SK-N-SH (cell line): ENCODE results near the gene COX18. TPM values are rescaled to one million over a fixed set of nuclear protein-coding genes. Genes with fewer than 3 reads are reported as not detected.

Experiments
- CTCF ChIA-PET: fragments of 300-600, 350-600 bp; formaldehyde crosslinking; extraction: SDS; loops from one replicate; lab custom pipeline; 2021; lab: Yijun Ruan, JAX
- POLR2A ChIA-PET: fragments of 350-600 bp; sonication (Branson Sonifier 250); formaldehyde crosslinking; extraction: SDS; loops from one replicate; lab custom pipeline; 2020; ENCODE audit warnings: antibody characterized with exemption, inconsistent platforms; lab: Yijun Ruan, JAX
- DNase-seq: peaks from one replicate; pipeline ENCODE4 v3.0.0; 2012
- H2AFZ ChIP-seq: fragments of 200-600 bp; sonication (generic); 2 replicates; pipeline ENCODE4 v1.8.1; 2016; ENCODE audit warnings: antibody characterized with exemption, mild to moderate bottlenecking, low read depth
- H3F3A ChIP-seq: fragments of 200-600 bp; sonication (generic); replicated peaks from 2 replicates; pipeline ENCODE3; 2016; ENCODE audit warnings: antibody characterized with exemption, mild to moderate bottlenecking; ENCODE audit not compliant: insufficient read depth
- H3K27ac ChIP-seq, 2 experiments: fragments of 200-500 bp in 1 of 2; fragments of 200-600 bp in 1 of 2; sonication (Bioruptor generic) in 1 of 2; sonication (generic), shearing (Covaris generic) in 1 of 2; 2 replicates each; pipeline versions ENCODE4 v1.5.1 to v1.6.1; 2014 to 2016; ENCODE audit warnings: low read depth in 2 of 2, inconsistent platforms in 1 of 2, low read length in 1 of 2, mild to moderate bottlenecking in 1 of 2, mixed read lengths in 1 of 2
- H3K27me3 ChIP-seq: fragments of 200-600 bp; sonication (generic), shearing (Covaris generic); 2 replicates; pipeline ENCODE4 v1.6.1; 2016; ENCODE audit warnings: mixed run types; ENCODE audit not compliant: insufficient read depth
- H3K36me3 ChIP-seq, 2 experiments: fragments of 200-500 bp in 1 of 2; fragments of 200-600 bp in 1 of 2; sonication (Bioruptor generic) in 1 of 2; sonication (generic) in 1 of 2; replicated peaks in 1 of 2; 2 replicates each; pipeline versions ENCODE3 to v1.5.1; 2014 to 2016; ENCODE audit warnings: low read length in 1 of 2, mild to moderate bottlenecking in 1 of 2; ENCODE audit not compliant: insufficient read depth in 2 of 2, control insufficient read depth in 1 of 2
- H3K4me1 ChIP-seq, 2 experiments: fragments of 200-500 bp in 1 of 2; fragments of 200-600 bp in 1 of 2; sonication (Bioruptor generic) in 1 of 2; sonication (generic), shearing (Covaris generic) in 1 of 2; 2 replicates each; pipeline versions ENCODE4 v1.5.1 to v1.6.1; 2014 to 2016; ENCODE audit warnings: low read depth in 1 of 2, low read length in 1 of 2, mixed run types in 1 of 2; ENCODE audit not compliant: insufficient read depth in 2 of 2, control insufficient read depth in 1 of 2
- H3K4me2 ChIP-seq: fragments of 200-600 bp; sonication (generic), shearing (Covaris generic); 2 replicates; pipeline ENCODE4 v1.6.1; 2017; ENCODE audit warnings: mixed run types
- H3K4me3 ChIP-seq, 2 experiments: fragments of 200-500 bp in 1 of 2; fragments of 200-600 bp in 1 of 2; sonication (Bioruptor generic) in 1 of 2; sonication (generic), shearing (Covaris generic) in 1 of 2; 2 replicates each; pipeline versions ENCODE4 v1.5.1 to v1.8.1; 2014 to 2016; ENCODE audit warnings: low read depth in 2 of 2, inconsistent platforms in 1 of 2, low read length in 1 of 2, mild to moderate bottlenecking in 1 of 2, mixed read lengths in 1 of 2, moderate library complexity in 1 of 2
- H3K79me2 ChIP-seq: fragments of 200-600 bp; sonication (generic); 2 replicates; pipeline ENCODE4 v1.8.1; 2017; ENCODE audit warnings: mild to moderate bottlenecking; ENCODE audit not compliant: insufficient read depth
- H3K9ac ChIP-seq: fragments of 200-600 bp; sonication (generic); 2 replicates; pipeline ENCODE4 v1.6.1; 2017; ENCODE audit warnings: mixed run types
- H3K9me2 ChIP-seq: fragments of 200-600 bp; sonication (generic); 2 replicates; pipeline ENCODE4 v1.6.1; 2017; ENCODE audit warnings: mixed run types
- H3K9me3 ChIP-seq: fragments of 200-600 bp; sonication (generic); 2 replicates; pipeline ENCODE4 v1.6.1; 2017; ENCODE audit warnings: mixed run types, mild to moderate bottlenecking, moderate library complexity
- H4K20me1 ChIP-seq: fragments of 200-600 bp; sonication (generic); 2 replicates; pipeline ENCODE4 v1.6.1; 2017; ENCODE audit warnings: mild to moderate bottlenecking, mixed run types; ENCODE audit not compliant: insufficient read depth
- CHD2 ChIP-seq: fragments of 150-350 bp; IDR thresholded peaks from 2 replicates; pipeline ENCODE4 v1.6.1; 2018; ENCODE audit warnings: low read length; ENCODE audit not compliant: partially characterized antibody
- EP300 ChIP-seq, 2 experiments: IDR thresholded peaks; 2 replicates each; pipeline versions ENCODE4 v1.4.0 to v1.6.1; 2012; ENCODE audit warnings: borderline replicate concordance in 1 of 2, low read depth in 1 of 2, low read length in 1 of 2
- FOXJ3 ChIP-seq: sonication (generic); formaldehyde crosslinking; IDR thresholded peaks from 2 replicates; pipeline ENCODE4 v1.5.1; 2020; ENCODE audit warnings: mild to moderate bottlenecking, missing genetic modification reagents
- FOXM1 ChIP-seq: IDR thresholded peaks from 2 replicates; pipeline ENCODE4 v1.4.0; 2012; ENCODE audit warnings: low read depth, mild to moderate bottlenecking
- JUND ChIP-seq: IDR thresholded peaks from 2 replicates; pipeline ENCODE4 v1.4.0; 2012
- MAX ChIP-seq: IDR thresholded peaks from 2 replicates; pipeline ENCODE4 v1.4.0; 2012; ENCODE audit warnings: low read depth
- MXI1 ChIP-seq: IDR thresholded peaks from 2 replicates; pipeline ENCODE4 v1.6.1; 2012; ENCODE audit warnings: mild to moderate bottlenecking, low read depth, low read length, improper control_type of control experiment
- NRF1 ChIP-seq: IDR thresholded peaks from 2 replicates; pipeline ENCODE4 v1.6.1; 2012; ENCODE audit warnings: low read depth, mild to moderate bottlenecking, low read length
- PBX3 ChIP-seq: IDR thresholded peaks from 2 replicates; pipeline ENCODE4; 2012
- POLR2AphosphoS5 ChIP-seq: IDR thresholded peaks from 2 replicates; pipeline ENCODE4 v1.6.1; 2012; ENCODE audit warnings: low read depth, low read length
- RXRA ChIP-seq: IDR thresholded peaks from 2 replicates; pipeline ENCODE4 v1.4.0; 2012; ENCODE audit warnings: low read depth, mild to moderate bottlenecking, borderline replicate concordance
- SIN3A ChIP-seq: IDR thresholded peaks from 2 replicates; pipeline ENCODE4 v1.6.1; 2012; ENCODE audit warnings: low read depth, mild to moderate bottlenecking, low read length, moderate library complexity, borderline replicate concordance
- TAF1 ChIP-seq: IDR thresholded peaks from 2 replicates; pipeline ENCODE4 v1.6.1; 2012; ENCODE audit warnings: low read depth, mild to moderate bottlenecking, low read length, moderate library complexity, borderline replicate concordance
- TEAD4 ChIP-seq: IDR thresholded peaks from 2 replicates; pipeline ENCODE4 v1.4.0; 2012; ENCODE audit warnings: mild to moderate bottlenecking, borderline replicate concordance; ENCODE audit not compliant: insufficient read depth
- USF2 ChIP-seq: fragments of 150-350 bp; IDR thresholded peaks from 2 replicates; pipeline ENCODE4 v1.6.1; 2017; ENCODE audit warnings: antibody characterized with exemption, low read length, low read depth, borderline replicate concordance
- YY1 ChIP-seq: IDR thresholded peaks from 2 replicates; pipeline ENCODE4 v1.4.0; 2012; ENCODE audit warnings: low read depth, mild to moderate bottlenecking
- WGBS: methylation state at CpG from one replicate; pipeline ENCODE4 v1.1.6; 2017; ENCODE audit warnings: low lambda C conversion rate; 5-methylcytosine and 5-hydroxymethylcytosine counted together
- polyA plus RNA-seq, 3 experiments: library from polyadenylated mRNA; depleted of rRNA; stranded (reverse); fragments of >200 nt; gene quantifications; 2 replicates each; pipeline ENCODE4 v1.2.3, GENCODE V29; 2012
- TF ChIP-seq, protein P1 (sequence below): IDR thresholded peaks from 2 replicates; pipeline ENCODE4 v1.4.0; 2012; ENCODE audit warnings: low read depth, borderline replicate concordance

Gene COX18
- polyA plus RNA-seq, 1 of the 3 experiments (the other 2 are of a cell fraction) = 7.7 TPM

DNA sequence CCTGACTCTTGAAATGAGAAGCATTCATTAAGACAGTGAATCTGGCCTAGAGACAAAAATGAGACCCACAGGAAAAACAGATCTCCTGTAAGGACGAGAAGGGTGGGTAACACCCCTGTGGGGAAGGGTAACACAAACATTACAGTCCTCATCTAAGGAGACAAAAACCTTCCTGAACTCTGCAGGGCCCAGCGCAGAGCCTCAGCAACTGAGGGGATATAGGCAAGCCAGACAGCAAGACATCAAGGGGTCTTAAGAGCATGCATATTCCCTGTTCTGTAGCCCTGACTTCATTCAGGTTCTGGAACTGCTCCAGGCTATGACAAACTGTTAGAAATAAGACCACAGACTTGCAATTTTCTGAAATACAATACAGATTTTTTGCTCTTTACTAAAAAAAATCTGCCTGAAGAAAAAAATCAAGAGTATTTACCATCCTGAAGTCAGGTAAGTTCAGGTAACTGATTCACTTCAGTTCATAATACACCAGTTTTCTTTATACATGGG lies 15.5 kb downstream of the COX18 start:
- Histone ChIP-seq H3K9me3 (no peaks in the 10 kb centered on the region), H3K4me3 (no peak overlapping the region), H4K20me1 (no peaks in the 10 kb centered on the region), H3K4me2 (no peak overlapping the region), H3K4me1 (no peaks in the 10 kb centered on the region), H3K9me2 (no peaks in the 10 kb centered on the region), H3K79me2 (no peaks in the 10 kb centered on the region), H2AFZ (no peak overlapping the region), H3F3A (peaks cover 5% of the 10 kb centered on the region), H3K27ac (no peak overlapping the region), H3K9ac (no peak overlapping the region), H3K36me3 (peaks cover 34 to 43% of the 10 kb centered on the region in 2 experiments), H3K27me3 (no peaks in the 10 kb centered on the region)
- no peak for TF ChIP-seq CHD2
- no peak for TF ChIP-seq RXRA
- TF ChIP-seq FOXJ3 (CRISPR knock-in tag) = no peak
- TF ChIP-seq JUND = no peak
- no peak for TF ChIP-seq POLR2AphosphoS5
- TF ChIP-seq, protein P1, sequence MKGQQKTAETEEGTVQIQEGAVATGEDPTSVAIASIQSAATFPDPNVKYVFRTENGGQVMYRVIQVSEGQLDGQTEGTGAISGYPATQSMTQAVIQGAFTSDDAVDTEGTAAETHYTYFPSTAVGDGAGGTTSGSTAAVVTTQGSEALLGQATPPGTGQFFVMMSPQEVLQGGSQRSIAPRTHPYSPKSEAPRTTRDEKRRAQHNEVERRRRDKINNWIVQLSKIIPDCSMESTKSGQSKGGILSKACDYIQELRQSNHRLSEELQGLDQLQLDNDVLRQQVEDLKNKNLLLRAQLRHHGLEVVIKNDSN = no peak
- TF ChIP-seq NRF1 = no peak
- TF ChIP-seq YY1 = no peak
- TF ChIP-seq SIN3A = no peak
- TF ChIP-seq FOXM1 = no peak
- no peak for TF ChIP-seq MXI1
- POLR2A ChIA-PET = no interaction called here
- 84% methylated on average over 2 of the region's 2 CpGs for WGBS
- DNase-seq = no peak
- CTCF ChIA-PET = interaction anchor here (0.6 kb wide), 1 partner anchor 1238 kb away, joined by 3 read pairs; no protein-coding TSS in a partner anchor

DNA sequence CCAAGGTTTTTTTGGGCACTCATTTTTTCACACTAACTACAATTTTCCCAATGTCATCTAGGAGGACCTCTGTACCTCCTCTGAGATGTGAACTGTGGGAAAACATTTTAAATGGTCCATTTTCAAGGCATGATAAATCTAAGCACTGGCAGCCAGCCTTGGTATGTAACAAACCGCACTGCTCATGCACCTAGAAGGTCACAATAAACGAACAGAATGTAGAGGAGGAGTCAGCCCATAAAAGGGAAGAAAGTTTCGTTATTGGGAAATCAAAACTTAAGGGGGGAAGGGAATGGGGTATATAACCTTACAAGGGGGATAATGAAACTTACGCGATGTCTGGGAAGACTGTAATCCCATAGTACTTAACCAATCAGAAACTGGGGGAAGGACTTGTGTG lies 16.4 kb downstream of the COX18 start:
- POLR2A ChIA-PET = no interaction called here
- no peak overlapping the region for H3K27ac ChIP-seq
- no peaks in the 10 kb centered on the region for H3K9me2 ChIP-seq
- H3F3A ChIP-seq = peaks cover 5% of the 10 kb centered on the region
- H3K79me2 ChIP-seq = no peaks in the 10 kb centered on the region
- no peak for DNase-seq
- no peak overlapping the region for H3K4me3 ChIP-seq
- no peak overlapping the region for H3K9ac ChIP-seq
- no peaks in the 10 kb centered on the region for H3K4me1 ChIP-seq
- no peaks in the 10 kb centered on the region for H3K27me3 ChIP-seq
- no peaks in the 10 kb centered on the region for H4K20me1 ChIP-seq
- no peaks in the 10 kb centered on the region for H3K9me3 ChIP-seq
- no peak overlapping the region for H2AFZ ChIP-seq
- H3K36me3 ChIP-seq = peaks cover 25 to 38% of the 10 kb centered on the region in 2 experiments
- H3K4me2 ChIP-seq = no peak overlapping the region
- no peak for TF ChIP-seq TAF1
- CTCF ChIA-PET = interaction anchor here (0.9 kb wide), 1 partner anchor 14 kb away, joined by 3 read pairs; no protein-coding TSS in a partner anchor
- 93% methylated on average over 5 of the region's 5 CpGs for WGBS

DNA sequence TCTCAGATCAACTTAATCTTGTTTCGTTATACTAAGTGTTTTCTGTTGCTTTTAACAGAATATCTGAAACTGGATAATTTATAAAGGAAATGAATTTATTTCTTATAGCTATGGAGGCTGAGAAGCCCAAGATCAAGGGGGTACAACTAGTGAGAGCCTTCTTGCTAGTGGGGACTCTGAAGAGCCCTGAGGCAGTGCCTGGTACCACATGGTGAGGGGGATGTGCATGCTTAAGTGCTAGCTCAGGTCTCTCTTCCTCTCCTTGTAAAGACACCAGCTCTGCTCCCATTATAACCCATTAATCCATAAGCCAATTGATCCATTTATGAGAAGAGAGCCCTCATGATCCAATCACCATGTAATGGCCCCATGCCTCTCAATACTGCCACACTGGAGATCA lies 17.9 kb downstream of the COX18 start:
- H3K9me3 ChIP-seq = no peaks in the 10 kb centered on the region
- CTCF ChIA-PET = interaction anchor here (1.1 kb wide), 1 partner anchor 755 kb away, joined by 3 read pairs; no protein-coding TSS in a partner anchor
- H3K27ac ChIP-seq = no peak overlapping the region
- no peak overlapping the region for H3K4me3 ChIP-seq
- H4K20me1 ChIP-seq = no peaks in the 10 kb centered on the region
- H3F3A ChIP-seq = peaks cover 5% of the 10 kb centered on the region
- no peak overlapping the region for H3K4me2 ChIP-seq
- no peak for DNase-seq
- no peaks in the 10 kb centered on the region for H3K9me2 ChIP-seq
- no peak overlapping the region for H2AFZ ChIP-seq
- no peaks in the 10 kb centered on the region for H3K27me3 ChIP-seq
- H3K79me2 ChIP-seq = no peaks in the 10 kb centered on the region
- H3K4me1 ChIP-seq = no peaks in the 10 kb centered on the region
- 88% methylated on average over 1 of the region's 1 CpG for WGBS
- POLR2A ChIA-PET = no interaction called here
- peaks cover 21 to 23% of the 10 kb centered on the region in 2 experiments for H3K36me3 ChIP-seq
- H3K9ac ChIP-seq = no peak overlapping the region
- TF ChIP-seq USF2 (no peak), PBX3 (no peak), TEAD4 (no peak), EP300 (IDR thresholded peaks at IDR 0.05; ENCODE audit: borderline replicate concordance in 1 of 2, low read depth in 1 of 2, low read length in 1 of 2) (no peak), RXRA (no peak), FOXJ3 (CRISPR knock-in tag) (no peak), YY1 (no peak), MAX (no peak), MXI1 (no peak)
